Activated naive CD8-positive, alpha-beta T cell (primary cell): Measurements from ENCODE around the gene RAD52.
A peak's percentile ranks its signal among the peaks of the same experiment; 100 is the strongest.
"Not testable (repeated sequence)": the region's sequence is repeated elsewhere in the genome, so short reads cannot be mapped to it uniquely, and the experiment has no call there.

Experiments
- H3K27ac Mint-ChIP-seq: one replicate; pipeline ENCODE4 v1.8.0; 2021; ENCODE audit warnings: mixed read lengths
- H3K27me3 Mint-ChIP-seq: one replicate; pipeline ENCODE4 v1.8.0; 2021; ENCODE audit warnings: mixed read lengths
- H3K36me3 Mint-ChIP-seq: one replicate; pipeline ENCODE4 v1.8.0; 2021; ENCODE audit warnings: mixed read lengths
- H3K4me1 Mint-ChIP-seq: one replicate; pipeline ENCODE4 v1.8.0; 2021; ENCODE audit warnings: low read depth, mixed read lengths
- H3K4me3 Mint-ChIP-seq: one replicate; pipeline ENCODE4 v1.8.0; 2021; ENCODE audit warnings: mild to moderate bottlenecking, mixed read lengths
- H3K9me3 Mint-ChIP-seq: one replicate; pipeline ENCODE4 v1.8.0; 2021; ENCODE audit warnings: low read depth, mixed read lengths

RAD52 gene

GRCh38 chr12:944211-944610 is 5.3 kb downstream of the RAD52 start:
- peaks cover 16% of the 10 kb centered on the region for H3K36me3 Mint-ChIP-seq
- H3K9me3 Mint-ChIP-seq, result no peaks in the 10 kb centered on the region
- H3K4me3 Mint-ChIP-seq, result no peak overlapping the region
- H3K27ac Mint-ChIP-seq, result peak overlapping the region; percentile 68
- peaks cover 40% of the 10 kb centered on the region for H3K4me1 Mint-ChIP-seq
- H3K27me3 Mint-ChIP-seq, result no peaks in the 10 kb centered on the region

GRCh38 chr12:943051-943450 is 6.4 kb downstream of the RAD52 start:
- Mint-ChIP-seq H3K27me3 (no peaks in the 10 kb centered on the region), H3K9me3 (no peaks in the 10 kb centered on the region), H3K4me3 (no peak overlapping the region), H3K27ac (no peak overlapping the region), H3K4me1 (peaks cover 32% of the 10 kb centered on the region), H3K36me3 (peaks cover 14% of the 10 kb centered on the region)

GRCh38 chr12:938810-939209 is 10.7 kb downstream of the RAD52 start:
- Mint-ChIP-seq H3K36me3 (peaks cover 6% of the 10 kb centered on the region), H3K27ac (no peak overlapping the region), H3K4me1 (peaks cover 8% of the 10 kb centered on the region), H3K9me3 (no peaks in the 10 kb centered on the region), H3K4me3 (no peak overlapping the region), H3K27me3 (no peaks in the 10 kb centered on the region)

GRCh38 chr12:936377-937345 is 12.8 kb downstream of the RAD52 start:
- Mint-ChIP-seq H3K27ac (no peak overlapping the region), H3K4me3 (no peak overlapping the region), H3K9me3 (no peaks in the 10 kb centered on the region), H3K36me3 (peaks cover 6% of the 10 kb centered on the region), H3K27me3 (no peaks in the 10 kb centered on the region), H3K4me1 (peaks cover 1% of the 10 kb centered on the region)

GRCh38 chr12:935891-936290 is 13.6 kb downstream of the RAD52 start:
- not testable (repeated sequence) for H3K27me3 Mint-ChIP-seq, H3K4me3 Mint-ChIP-seq, H3K36me3 Mint-ChIP-seq, H3K4me1 Mint-ChIP-seq, H3K27ac Mint-ChIP-seq, H3K9me3 Mint-ChIP-seq

GRCh38 chr12:931591-931990 is 17.9 kb downstream of the RAD52 start:
- Mint-ChIP-seq H3K9me3 (no peaks in the 10 kb centered on the region), H3K4me3 (no peak overlapping the region), H3K36me3 (no peaks in the 10 kb centered on the region), H3K27ac (no peak overlapping the region), H3K4me1 (no peaks in the 10 kb centered on the region), H3K27me3 (no peaks in the 10 kb centered on the region)

- no peak overlapping the region for H3K4me3 Mint-ChIP-seq
- H3K27ac Mint-ChIP-seq, result no peak overlapping the region
- no peaks in the 10 kb centered on the region for H3K27me3 Mint-ChIP-seq
- no peaks in the 10 kb centered on the region for H3K9me3 Mint-ChIP-seq
- H3K4me1 Mint-ChIP-seq, result no peaks in the 10 kb centered on the region
- no peaks in the 10 kb centered on the region for H3K36me3 Mint-ChIP-seq
These were observed 18.4 kb downstream of the RAD52 start for GRCh38 chr12:931060-931459.

- Mint-ChIP-seq H3K36me3 (peaks cover 6% of the 10 kb centered on the region), H3K27me3 (no peaks in the 10 kb centered on the region), H3K27ac (no peak overlapping the region), H3K9me3 (no peaks in the 10 kb centered on the region), H3K4me3 (no peak overlapping the region), H3K4me1 (no peaks in the 10 kb centered on the region)
These were observed 22.9 kb downstream of the RAD52 start for GRCh38 chr12:926641-927040.

GRCh38 chr12:922285-922684 is 27.2 kb downstream of the RAD52 start:
- Mint-ChIP-seq H3K9me3 (no peaks in the 10 kb centered on the region), H3K27me3 (no peaks in the 10 kb centered on the region), H3K27ac (peak overlapping the region; percentile 3), H3K36me3 (peaks cover 8% of the 10 kb centered on the region), H3K4me1 (peaks cover 6% of the 10 kb centered on the region), H3K4me3 (no peak overlapping the region)

- Mint-ChIP-seq H3K36me3 (peaks cover 8% of the 10 kb centered on the region), H3K4me3 (no peak overlapping the region), H3K27me3 (no peaks in the 10 kb centered on the region)
These were observed 28.8 kb downstream of the RAD52 start for GRCh38 chr12:920676-921075.

GRCh38 chr12:916712-917445 is 32.6 kb downstream of the RAD52 start:
- Mint-ChIP-seq H3K27ac (peak overlapping the region; percentile 75), H3K36me3 (peaks cover 2% of the 10 kb centered on the region), H3K4me1 (peaks cover 24% of the 10 kb centered on the region), H3K27me3 (no peaks in the 10 kb centered on the region), H3K9me3 (no peaks in the 10 kb centered on the region), H3K4me3 (no peak overlapping the region)

More at GRCh38 chr12:920676-921075, 28.8 kb downstream of the RAD52 start:
- Mint-ChIP-seq H3K4me1 (peaks cover 10% of the 10 kb centered on the region), H3K9me3 (no peaks in the 10 kb centered on the region), H3K27ac (peak overlapping the region; percentile 4)

- H3K9me3 Mint-ChIP-seq, result no peaks in the 10 kb centered on the region
- no peak overlapping the region for H3K4me3 Mint-ChIP-seq
- H3K4me1 Mint-ChIP-seq, result peaks cover 24% of the 10 kb centered on the region
- peak overlapping the region; percentile 70 for H3K27ac Mint-ChIP-seq
- peaks cover 2% of the 10 kb centered on the region for H3K36me3 Mint-ChIP-seq
- no peaks in the 10 kb centered on the region for H3K27me3 Mint-ChIP-seq
These were observed 33.3 kb downstream of the RAD52 start for GRCh38 chr12:916240-916639.

- peaks cover 2% of the 10 kb centered on the region for H3K36me3 Mint-ChIP-seq
- no peak overlapping the region for H3K4me3 Mint-ChIP-seq
- H3K27ac Mint-ChIP-seq, result peak overlapping the region; percentile 64
- no peaks in the 10 kb centered on the region for H3K27me3 Mint-ChIP-seq
- H3K9me3 Mint-ChIP-seq, result no peaks in the 10 kb centered on the region
- peaks cover 18% of the 10 kb centered on the region for H3K4me1 Mint-ChIP-seq
These were observed 34.4 kb downstream of the RAD52 start for GRCh38 chr12:915090-915489.

GRCh38 chr12:913919-914698 is 35.4 kb downstream of the RAD52 start:
- Mint-ChIP-seq H3K27ac (peak overlapping the region; percentile 51), H3K4me1 (peaks cover 18% of the 10 kb centered on the region), H3K36me3 (peaks cover 2% of the 10 kb centered on the region), H3K4me3 (no peak overlapping the region), H3K9me3 (no peaks in the 10 kb centered on the region), H3K27me3 (no peaks in the 10 kb centered on the region)
